Activated CD4-positive, CD25-positive, alpha-beta regulatory T cell treated with anti-CD3 and anti-CD28 coated beads, Interleukin-2, amount 50 U/mL, for 16 hours (primary cell): ENCODE results near the gene ARID5A.
A peak's percentile ranks its signal among the peaks of the same experiment; 100 is the strongest.
"Not testable (repeated sequence)": the region's sequence is repeated elsewhere in the genome, so short reads cannot be mapped to it uniquely, and the experiment has no call there.

ENCODE experiments used
- DNase-seq: peaks from one replicate; pipeline ENCODE4 v3.0.0-alpha.2; 2020; ENCODE audit warnings: low read depth, low spot score

ARID5A gene

GRCh38 chr2:96541398-96542152 lies 5.0 kb downstream of the ARID5A start:
- DNase-seq, result no peak

- DNase-seq, result no peak
Observed at GRCh38 chr2:96542357-96542977, 5.9 kb downstream of the ARID5A start.

- DNase-seq, result no peak
Observed at GRCh38 chr2:96546321-96546720, 9.8 kb downstream of the ARID5A start.

GRCh38 chr2:96546797-96547196 lies 10.2 kb downstream of the ARID5A start:
- DNase-seq, result no peak

DNA sequence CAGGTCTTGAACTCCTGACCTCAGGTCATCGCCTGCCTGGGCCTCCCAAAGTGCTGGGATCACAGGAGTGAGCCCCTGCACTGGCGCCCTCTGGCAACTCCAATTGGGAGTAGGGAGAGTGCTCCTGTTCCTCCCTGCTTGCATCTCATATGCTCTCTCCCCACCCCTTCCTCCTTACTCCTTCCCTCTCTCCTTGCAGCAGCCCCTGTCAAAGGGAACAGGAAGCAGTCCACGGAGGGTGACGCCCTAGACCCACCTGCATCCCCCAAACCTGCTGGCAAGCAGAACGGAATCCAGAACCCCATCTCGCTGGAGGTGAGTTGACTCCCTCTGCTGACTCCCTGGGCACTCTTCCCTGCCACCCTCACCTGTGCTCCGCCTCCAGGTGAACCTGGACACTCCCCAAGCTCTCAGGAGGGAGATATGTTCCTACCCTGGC lies 10.7 kb downstream of the ARID5A start:
- DNase-seq, result no peak

GRCh38 chr2:96547731-96548171 lies 11.2 kb downstream of the ARID5A start:
- no peak for DNase-seq

DNA sequence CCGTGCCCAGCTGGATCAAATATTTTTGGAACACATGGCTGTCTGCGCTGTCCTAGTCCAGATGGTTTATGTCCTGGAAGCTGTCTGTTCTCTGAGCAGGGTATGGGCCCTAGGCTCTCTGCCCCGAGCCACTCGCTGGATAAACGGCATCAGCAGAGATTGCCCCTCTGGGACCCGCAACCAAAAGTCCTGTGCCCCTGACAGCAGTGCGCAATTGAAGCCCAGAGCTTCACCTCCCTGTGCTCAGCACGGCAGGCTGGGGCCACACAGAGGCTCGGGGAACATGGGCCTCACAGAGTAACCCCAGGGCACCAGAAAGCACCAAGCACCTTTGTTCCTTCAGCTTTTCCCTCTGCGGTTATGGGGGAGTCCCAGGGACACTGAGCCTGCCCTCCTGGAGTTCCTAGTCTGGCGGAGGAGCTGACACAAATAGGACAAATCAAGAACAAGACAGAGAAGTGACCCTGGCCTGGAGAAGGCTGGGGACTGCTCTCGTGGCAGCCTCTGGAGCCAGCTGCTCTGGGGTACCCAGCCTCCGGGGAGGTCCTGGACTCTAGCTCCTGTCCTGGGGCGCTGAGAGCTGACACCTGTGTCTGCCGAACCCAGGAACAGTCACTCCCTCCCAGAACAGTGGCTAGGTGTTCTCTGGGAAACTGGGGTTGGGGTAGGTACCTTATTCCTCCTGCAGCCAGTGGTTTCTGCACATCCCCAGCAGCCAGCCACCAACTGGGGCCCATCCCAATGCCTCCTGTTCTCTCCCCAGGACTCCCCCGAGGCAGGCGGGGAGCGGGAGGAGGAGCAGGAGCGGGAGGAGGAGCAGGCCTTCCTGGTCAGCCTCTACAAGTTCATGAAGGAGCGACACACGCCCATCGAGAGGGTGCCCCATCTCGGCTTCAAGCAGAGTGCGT lies 12.3 kb downstream of the ARID5A start:
- DNase-seq, result no peak

GRCh38 chr2:96549466-96549785 lies 12.9 kb downstream of the ARID5A start:
- no peak for DNase-seq

DNA sequence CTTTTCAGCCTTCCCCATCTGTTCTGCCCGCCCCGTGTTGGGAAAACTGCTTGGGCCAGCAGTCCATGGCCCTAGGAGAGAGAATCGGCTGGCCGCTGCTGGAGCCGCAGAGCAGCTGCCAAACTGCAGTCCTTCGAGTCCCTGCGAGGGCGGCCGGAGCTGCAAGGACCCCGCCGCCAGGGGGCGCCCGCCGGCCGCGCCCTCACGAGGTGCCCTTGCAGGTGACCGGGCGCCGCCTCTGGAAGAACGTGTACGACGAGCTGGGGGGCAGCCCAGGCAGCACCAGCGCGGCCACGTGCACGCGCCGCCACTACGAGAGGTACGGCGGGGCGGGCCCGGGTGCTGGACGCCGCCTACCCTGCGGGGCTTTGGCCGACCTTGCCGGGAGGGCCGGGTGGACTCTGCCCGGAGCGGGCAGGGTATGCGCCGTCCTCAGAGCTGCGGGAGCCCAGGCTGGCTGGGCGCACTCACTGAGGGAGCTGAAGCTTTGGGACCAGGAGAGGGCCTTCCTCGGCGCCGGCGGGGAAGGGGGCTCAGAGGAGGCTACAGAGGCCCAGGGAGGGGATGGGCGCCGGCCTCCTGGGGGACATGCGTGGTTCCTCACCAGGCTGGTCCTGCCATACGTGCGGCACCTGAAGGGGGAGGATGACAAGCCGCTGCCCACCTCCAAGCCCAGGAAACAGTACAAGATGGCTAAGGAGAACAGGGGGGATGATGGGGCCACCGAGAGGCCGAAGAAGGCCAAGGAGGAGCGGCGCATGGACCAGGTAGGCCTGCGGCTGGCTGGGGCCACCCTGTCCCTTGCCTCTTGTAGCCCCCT lies 13.6 kb downstream of the ARID5A start:
- DNase-seq, result no peak

DNA sequence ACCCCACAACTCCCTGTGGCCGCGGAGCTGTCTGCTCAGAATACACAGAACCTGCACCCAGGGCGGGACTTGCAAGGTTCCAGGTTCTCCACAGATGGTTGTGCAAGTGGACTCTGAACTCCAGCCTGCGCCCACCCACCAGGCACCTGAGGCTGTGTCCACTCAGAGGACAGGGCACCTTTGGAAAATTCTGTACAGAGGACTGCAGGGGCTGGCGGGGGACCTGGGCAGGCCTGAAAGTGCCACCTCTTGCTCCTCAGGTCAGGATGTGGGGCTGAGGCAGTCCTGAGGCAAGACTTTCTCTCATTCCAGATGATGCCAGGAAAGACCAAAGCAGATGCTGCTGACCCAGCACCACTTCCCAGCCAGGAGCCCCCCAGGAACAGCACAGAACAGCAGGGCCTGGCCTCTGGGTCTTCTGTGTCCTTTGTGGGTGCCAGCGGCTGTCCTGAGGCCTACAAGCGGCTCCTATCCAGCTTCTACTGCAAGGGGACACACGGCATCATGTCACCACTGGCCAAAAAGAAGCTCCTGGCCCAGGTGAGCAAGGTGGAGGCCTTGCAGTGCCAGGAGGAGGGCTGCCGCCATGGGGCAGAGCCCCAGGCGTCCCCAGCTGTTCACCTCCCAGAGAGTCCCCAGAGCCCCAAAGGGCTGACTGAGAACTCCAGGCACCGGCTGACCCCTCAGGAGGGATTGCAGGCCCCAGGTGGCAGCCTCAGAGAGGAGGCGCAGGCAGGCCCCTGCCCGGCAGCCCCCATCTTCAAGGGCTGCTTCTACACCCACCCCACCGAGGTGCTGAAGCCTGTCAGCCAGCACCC lies 14.4 kb downstream of the ARID5A start:
- no peak for DNase-seq

DNA sequence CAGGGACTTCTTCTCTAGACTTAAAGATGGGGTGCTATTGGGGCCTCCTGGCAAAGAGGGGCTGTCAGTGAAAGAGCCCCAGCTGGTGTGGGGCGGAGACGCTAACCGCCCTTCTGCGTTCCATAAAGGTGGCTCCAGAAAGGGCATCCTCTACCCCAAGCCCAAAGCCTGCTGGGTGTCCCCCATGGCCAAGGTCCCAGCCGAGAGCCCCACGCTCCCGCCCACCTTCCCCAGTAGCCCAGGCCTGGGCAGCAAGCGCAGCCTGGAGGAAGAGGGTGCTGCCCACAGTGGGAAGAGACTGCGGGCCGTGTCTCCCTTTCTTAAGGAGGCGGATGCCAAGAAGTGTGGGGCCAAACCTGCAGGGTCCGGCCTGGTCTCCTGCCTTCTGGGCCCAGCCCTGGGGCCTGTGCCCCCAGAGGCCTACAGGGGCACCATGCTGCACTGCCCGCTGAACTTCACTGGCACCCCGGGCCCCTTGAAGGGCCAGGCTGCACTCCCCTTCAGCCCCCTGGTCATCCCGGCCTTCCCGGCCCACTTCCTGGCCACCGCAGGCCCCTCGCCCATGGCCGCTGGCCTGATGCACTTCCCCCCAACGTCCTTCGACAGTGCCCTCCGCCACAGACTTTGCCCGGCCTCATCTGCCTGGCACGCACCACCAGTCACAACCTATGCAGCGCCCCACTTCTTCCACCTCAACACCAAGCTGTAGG lies 15.2 kb downstream of the ARID5A start:
- DNase-seq, result no peak

GRCh38 chr2:96552315-96553175 lies 16.0 kb downstream of the ARID5A start:
- no peak for DNase-seq

DNA sequence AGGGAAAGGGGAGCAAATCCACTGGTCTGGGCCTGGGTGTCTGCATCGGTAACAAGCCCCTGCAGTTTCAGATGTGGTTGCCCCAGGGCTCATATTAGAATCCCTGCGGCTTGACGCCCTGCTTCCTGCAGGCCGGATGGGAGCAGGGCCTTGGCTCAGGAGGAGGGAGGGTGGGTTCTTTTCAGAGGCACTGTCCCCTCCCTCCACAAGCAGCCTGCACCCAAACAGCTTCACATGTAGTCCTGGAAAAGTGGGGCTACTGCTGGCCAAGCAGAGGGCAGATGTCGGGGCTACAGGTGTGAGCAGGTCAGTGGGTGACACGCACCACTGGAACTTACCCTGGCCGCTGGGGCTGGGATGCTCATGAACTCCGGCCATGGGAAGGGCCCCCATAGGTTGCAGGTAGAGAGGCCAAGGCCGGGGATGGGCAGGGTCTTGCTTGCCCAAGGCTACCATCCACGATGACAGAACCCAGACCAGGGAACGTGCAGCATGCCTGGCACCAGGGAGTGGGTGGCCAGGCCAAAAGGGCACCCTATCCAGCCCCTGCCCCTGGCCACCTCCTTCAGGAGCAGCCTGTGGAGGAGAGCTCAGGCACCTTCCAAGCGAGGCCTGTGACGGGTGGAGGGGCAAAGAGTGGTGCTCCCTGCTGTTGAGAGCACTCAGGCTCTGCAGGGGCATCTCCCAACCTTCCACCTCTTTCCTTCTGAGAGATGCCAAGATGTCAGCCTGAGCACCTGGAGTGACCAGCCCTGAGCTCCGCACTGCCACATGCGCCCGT lies 16.8 kb downstream of the ARID5A start:
- DNase-seq, result no peak

- not testable (repeated sequence) for DNase-seq
Observed at GRCh38 chr2:96553957-96554292, 17.4 kb downstream of the ARID5A start.

DNA sequence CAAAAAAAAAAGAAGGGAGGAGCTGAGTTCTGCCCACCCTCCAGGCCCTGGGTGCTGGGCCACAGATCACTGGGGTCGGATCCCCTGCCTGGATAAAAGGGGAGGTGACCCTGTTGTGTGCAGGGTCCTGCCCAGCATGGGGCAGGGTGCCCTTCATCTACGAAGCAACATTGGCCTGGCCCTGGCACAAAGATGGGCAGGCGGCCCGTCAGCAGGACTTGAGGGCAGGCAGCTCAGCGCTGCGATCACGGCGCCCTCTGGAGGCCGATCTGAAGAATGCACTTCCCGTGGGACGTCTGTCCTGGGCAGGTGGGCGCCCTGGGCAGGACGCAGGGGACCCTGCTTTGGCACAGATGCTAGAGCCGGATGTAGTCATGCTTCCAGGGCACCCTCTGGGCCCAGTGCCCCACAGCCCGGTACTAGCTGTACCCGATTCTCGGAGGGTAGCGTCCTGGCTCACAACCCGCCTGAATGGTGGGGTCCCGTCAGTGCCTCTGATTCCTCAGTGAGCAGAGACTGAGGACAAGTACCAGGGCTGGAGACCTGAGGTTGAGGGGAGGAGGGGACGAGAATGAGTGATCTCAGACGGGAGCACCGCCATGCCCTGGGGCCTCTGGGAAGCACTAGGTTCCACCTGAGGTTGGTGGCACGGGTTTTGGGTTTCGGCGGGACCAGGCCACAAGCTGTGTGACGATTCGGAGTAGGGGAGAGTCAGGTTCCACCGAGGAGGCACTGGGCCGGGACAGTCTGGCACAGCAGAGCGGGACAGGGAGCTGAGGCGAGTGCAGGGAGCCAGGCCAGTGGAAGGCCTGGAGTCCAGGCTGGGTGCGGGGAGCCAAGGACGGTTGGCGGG lies 18.0 kb downstream of the ARID5A start:
- DNase-seq, result peak; percentile 34

GRCh38 chr2:96555146-96555610 lies 18.6 kb downstream of the ARID5A start:
- DNase-seq, result no peak
